ENCODE results near the gene UGT1A1. TPM values are rescaled to one million over a fixed set of nuclear protein-coding genes. Genes with fewer than 3 reads are reported as not detected.

UGT1A1 gene
- total RNA-seq, 2 donors from 2014 or later: not detected

DNA sequence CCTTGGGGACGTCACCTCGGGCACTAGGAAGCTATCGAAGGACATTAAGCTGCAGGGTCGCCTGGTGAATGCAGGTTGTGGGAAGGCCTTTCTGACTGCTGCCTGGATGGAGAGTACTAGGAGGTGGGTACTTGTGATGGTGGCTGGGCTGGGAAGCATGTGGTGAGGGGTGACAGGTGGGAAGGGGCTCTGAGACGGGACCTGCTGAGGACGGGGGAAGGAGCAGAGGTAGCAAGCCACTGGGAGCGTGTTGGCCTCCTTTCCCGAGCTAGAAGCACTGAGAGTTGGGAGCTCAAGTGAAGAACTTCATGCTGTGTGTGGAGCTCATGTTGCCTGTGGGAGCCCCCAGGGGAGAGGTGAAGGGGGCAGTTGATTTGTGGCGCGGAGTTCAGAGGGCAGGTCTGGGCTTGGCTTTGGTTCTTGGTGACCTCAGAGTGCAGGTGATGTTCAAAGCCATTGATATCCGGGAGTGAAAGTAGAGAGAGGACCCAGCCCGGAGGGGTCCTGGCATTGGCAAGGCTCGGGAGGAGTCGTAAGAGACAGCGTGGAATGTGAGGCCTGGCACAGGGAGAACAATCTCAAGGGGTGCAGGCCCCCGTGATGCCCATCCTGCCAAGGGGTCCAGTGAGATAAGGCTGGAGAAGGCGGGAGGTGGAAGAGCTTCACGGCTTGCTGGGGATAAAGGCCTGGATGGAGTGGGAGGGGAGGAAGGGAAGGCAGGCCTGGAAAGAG is 31.2 kb downstream of the UGT1A1 start:
- TF ChIP-seq, protein P1, sequence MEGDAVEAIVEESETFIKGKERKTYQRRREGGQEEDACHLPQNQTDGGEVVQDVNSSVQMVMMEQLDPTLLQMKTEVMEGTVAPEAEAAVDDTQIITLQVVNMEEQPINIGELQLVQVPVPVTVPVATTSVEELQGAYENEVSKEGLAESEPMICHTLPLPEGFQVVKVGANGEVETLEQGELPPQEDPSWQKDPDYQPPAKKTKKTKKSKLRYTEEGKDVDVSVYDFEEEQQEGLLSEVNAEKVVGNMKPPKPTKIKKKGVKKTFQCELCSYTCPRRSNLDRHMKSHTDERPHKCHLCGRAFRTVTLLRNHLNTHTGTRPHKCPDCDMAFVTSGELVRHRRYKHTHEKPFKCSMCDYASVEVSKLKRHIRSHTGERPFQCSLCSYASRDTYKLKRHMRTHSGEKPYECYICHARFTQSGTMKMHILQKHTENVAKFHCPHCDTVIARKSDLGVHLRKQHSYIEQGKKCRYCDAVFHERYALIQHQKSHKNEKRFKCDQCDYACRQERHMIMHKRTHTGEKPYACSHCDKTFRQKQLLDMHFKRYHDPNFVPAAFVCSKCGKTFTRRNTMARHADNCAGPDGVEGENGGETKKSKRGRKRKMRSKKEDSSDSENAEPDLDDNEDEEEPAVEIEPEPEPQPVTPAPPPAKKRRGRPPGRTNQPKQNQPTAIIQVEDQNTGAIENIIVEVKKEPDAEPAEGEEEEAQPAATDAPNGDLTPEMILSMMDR (IDR thresholded peaks at IDR 0.05): no peak
- H3K4me1 ChIP-seq: no peaks in the 10 kb centered on the region
- no peak overlapping the region for H3K27ac ChIP-seq
- H3K36me3 ChIP-seq: no peaks in the 10 kb centered on the region
- no peak overlapping the region for H3K4me3 ChIP-seq
- H3K9me3 ChIP-seq: no peaks in the 10 kb centered on the region
- no peak for DNase-seq (ENCODE audit: low spot score)
- H3K27me3 ChIP-seq: no peaks in the 10 kb centered on the region

DNA sequence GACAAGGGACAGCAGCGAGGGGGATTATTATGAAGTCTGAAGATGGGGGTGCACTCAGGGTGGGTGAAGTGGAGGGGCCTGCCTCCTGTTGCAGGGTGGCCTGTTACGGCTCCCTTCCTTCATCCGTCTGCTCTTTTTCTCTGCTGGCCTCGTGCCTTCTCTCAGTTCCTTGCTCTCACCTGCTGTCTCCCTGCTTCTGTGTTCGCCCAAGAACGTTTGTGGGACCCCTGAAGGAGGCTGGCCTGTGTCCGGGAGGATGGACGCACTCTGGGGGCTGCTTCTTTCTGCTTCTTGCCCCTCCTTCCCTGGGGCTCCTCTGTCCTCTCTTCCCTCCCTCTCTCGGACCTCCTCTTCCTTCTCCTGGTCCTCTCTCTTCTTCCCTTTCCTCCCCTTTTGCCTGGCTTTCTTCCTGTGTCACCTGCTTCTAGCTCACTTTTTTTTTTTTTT is 31.8 kb downstream of the UGT1A1 start:
- no peaks in the 10 kb centered on the region for H3K4me1 ChIP-seq

DNA sequence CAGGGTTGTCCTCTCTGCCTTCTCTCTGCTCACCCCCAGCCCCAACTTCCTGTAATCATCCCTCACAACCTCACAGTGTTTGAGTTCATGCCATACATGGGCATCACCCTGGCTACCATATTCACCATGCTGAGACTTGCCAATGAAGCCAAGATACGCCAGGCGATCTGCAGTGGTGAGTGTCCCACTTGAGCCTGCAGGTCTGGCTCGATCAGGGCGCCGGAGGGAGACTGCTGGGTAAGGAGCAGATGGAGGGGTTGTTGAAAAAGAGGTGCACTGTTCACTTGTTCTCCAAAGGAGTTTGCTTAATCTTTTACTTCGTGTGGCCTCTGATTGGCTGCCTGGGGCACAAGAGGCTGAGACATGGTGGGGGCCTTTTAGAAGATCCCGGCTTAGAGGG is 32.6 kb downstream of the UGT1A1 start:
- TF ChIP-seq, protein P1 (IDR thresholded peaks at IDR 0.05): no peak
- Histone ChIP-seq H3K4me3 (no peak overlapping the region), H3K27ac (no peak overlapping the region), H3K4me1 (no peaks in the 10 kb centered on the region), H3K9me3 (no peaks in the 10 kb centered on the region), H3K27me3 (no peaks in the 10 kb centered on the region), H3K36me3 (no peaks in the 10 kb centered on the region)
- DNase-seq (ENCODE audit: low spot score): no peak

More for the DNA sequence above, 31.8 kb downstream of the UGT1A1 start:
- no peaks in the 10 kb centered on the region for H3K9me3 ChIP-seq
- H3K27ac ChIP-seq: no peak overlapping the region
- H3K36me3 ChIP-seq: no peaks in the 10 kb centered on the region
- no peaks in the 10 kb centered on the region for H3K27me3 ChIP-seq
- no peak for DNase-seq (ENCODE audit: low spot score)
- H3K4me3 ChIP-seq: no peak overlapping the region
- TF ChIP-seq, protein P1 (IDR thresholded peaks at IDR 0.05): no peak

DNA sequence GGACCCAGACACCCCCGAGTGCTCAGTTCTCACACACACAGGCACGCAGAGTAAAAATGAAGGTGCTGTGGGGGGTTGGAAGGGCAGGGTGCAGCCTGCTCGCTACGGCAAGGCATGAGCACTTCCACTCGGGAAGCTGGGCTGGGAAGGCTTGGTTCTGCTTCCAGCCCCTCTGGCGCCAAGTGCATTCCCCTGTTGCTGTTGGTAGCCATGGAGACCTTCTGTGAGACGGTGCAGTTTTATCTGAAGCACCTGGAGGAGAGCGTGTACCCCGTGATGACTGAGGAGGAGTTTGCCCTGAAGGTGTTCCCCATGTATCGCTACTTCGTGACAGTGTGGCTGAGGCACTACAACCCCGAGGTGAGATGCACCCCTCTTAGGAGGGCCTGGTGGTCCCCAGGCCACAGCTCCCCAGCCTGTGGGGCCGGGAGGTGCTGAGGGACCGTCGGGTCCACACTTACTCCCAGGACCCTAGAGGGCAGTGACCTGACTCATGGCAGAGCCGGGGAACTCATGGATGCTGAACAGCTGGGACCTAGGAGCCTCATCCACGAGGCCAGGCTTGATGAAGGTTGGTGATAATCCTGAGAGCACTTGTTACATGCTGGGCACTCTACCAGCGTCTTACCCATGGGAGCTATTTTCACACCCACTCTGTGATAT is 33.5 kb downstream of the UGT1A1 start:
- no peaks in the 10 kb centered on the region for H3K36me3 ChIP-seq
- TF ChIP-seq, protein P1 (IDR thresholded peaks at IDR 0.05): no peak
- no peak overlapping the region for H3K27ac ChIP-seq
- DNase-seq (ENCODE audit: low spot score): no peak
- no peaks in the 10 kb centered on the region for H3K9me3 ChIP-seq
- H3K4me3 ChIP-seq: no peak overlapping the region
- H3K27me3 ChIP-seq: no peaks in the 10 kb centered on the region
- no peaks in the 10 kb centered on the region for H3K4me1 ChIP-seq

DNA sequence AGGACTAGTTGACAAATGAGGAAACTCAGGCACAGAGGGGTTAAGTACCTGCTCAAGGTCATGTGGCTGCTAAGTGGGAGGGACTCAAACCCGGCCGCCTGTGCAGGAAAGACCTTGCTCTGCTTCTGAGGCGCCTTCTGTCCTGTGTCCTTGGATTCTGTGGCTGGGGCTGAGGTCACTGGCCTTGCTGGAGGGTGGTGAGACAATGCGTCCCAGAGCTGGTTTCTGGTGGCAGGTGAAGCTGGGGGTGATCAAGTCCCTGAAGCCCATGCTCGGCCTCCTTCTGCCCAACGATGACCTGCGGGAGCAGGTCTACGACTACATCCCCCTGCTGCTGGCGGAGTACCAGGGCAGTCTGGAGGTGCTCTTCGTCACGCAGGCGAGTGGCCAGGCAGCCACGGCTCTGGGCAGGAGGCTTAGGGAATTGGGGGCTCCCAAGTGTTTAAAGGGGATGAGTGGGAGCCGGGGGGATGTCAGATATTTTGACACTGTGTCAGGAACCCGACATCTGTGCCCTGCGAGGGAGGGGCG is 34.1 kb downstream of the UGT1A1 start:
- Histone ChIP-seq H3K27me3 (no peaks in the 10 kb centered on the region), H3K9me3 (no peaks in the 10 kb centered on the region), H3K4me1 (no peaks in the 10 kb centered on the region), H3K27ac (no peak overlapping the region), H3K36me3 (no peaks in the 10 kb centered on the region), H3K4me3 (no peak overlapping the region)
- TF ChIP-seq, protein P1 (IDR thresholded peaks at IDR 0.05): no peak
- peak; percentile 36 for DNase-seq (ENCODE audit: low spot score)

Data from right atrium auricular region (tissue), 2 donors.